ENCODE measurements around the gene MRGPRF. TPM values are rescaled to one million over a fixed set of nuclear protein-coding genes. Genes with fewer than 3 reads are reported as not detected.

The MRGPRF gene
- total RNA-seq, 6 experiments from 2014 or later: 51.4 to 74.9 (median 63.9) TPM

DNA sequence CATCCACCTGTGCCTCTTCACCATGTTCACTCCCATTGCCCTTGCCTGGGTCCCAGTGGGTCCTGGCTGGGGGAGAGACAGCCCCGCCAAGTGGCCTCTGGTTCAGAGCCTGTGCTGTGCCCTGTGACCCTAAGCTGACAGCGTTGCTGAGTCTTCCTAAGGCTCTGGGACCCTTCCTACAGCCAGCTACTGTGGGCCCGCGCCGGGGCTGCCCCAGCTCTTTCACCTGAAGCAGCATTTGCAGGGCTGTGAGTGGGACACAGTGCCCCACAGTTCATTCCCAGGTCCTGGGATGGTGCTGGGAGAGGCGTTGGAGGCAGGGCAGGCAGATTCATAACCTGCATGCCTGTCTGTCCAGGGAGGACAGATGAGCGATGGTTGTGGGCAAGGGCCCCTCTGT is 46.4 kb upstream of the MRGPRF start:
- H3K4me1 Mint-ChIP-seq (ENCODE audit: low read depth): no peaks in the 10 kb centered on the region
- no peak overlapping the region for H3K4me3 Mint-ChIP-seq
- DNase-seq: no peak
- H3K9me3 Mint-ChIP-seq: no peaks in the 10 kb centered on the region
- H3K36me3 Mint-ChIP-seq (ENCODE audit: low read depth): no peaks in the 10 kb centered on the region
- TF ChIP-seq, protein P1, sequence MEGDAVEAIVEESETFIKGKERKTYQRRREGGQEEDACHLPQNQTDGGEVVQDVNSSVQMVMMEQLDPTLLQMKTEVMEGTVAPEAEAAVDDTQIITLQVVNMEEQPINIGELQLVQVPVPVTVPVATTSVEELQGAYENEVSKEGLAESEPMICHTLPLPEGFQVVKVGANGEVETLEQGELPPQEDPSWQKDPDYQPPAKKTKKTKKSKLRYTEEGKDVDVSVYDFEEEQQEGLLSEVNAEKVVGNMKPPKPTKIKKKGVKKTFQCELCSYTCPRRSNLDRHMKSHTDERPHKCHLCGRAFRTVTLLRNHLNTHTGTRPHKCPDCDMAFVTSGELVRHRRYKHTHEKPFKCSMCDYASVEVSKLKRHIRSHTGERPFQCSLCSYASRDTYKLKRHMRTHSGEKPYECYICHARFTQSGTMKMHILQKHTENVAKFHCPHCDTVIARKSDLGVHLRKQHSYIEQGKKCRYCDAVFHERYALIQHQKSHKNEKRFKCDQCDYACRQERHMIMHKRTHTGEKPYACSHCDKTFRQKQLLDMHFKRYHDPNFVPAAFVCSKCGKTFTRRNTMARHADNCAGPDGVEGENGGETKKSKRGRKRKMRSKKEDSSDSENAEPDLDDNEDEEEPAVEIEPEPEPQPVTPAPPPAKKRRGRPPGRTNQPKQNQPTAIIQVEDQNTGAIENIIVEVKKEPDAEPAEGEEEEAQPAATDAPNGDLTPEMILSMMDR (IDR thresholded peaks at IDR 0.05): no peak
- no peak overlapping the region for H3K27ac Mint-ChIP-seq
- no peaks in the 10 kb centered on the region for H3K27me3 Mint-ChIP-seq (ENCODE audit: insufficient read depth)

DNA sequence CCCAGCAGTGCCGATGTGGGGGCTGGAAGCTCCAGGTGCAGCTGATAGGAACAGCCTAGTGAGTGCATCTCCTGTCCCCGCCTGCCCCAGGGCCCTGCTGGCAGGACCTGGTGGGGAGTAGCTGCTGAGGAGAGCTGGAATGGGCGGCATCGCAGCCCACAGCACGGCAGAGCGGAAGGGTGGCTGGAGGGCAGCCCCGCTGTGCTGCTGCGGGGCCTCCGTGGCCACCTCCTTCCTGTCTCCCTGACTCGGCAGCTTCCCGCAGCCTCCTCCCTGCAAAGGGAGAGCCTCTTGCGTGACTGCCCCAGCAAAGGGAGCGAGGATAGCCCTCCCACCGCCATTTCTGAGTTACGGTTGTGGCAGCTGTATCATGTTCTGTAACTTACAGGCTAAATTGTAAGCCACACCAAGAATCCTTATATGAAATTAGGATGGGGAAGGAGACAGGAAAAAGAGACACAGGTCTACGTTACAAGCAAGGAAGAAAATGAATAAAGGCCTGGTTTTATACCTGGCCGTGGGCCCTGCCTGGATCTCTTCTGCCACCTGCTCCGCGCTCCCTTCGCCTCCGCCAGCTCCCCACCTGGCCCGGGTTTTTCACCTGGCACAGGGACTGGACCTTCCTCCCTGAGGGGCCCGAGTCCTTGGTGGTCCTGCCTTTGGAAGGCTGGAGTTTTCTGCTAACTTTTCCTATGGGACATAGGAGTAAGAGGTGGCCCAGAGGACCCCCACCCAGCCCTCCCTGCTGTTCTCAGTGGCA is 45.6 kb upstream of the MRGPRF start:
- no peak for DNase-seq
- no peak overlapping the region for H3K27ac Mint-ChIP-seq
- no peaks in the 10 kb centered on the region for H3K9me3 Mint-ChIP-seq
- no peaks in the 10 kb centered on the region for H3K27me3 Mint-ChIP-seq (ENCODE audit: insufficient read depth)
- H3K4me3 Mint-ChIP-seq: no peak overlapping the region
- TF ChIP-seq, protein P1 (IDR thresholded peaks at IDR 0.05): no peak
- no peaks in the 10 kb centered on the region for H3K4me1 Mint-ChIP-seq (ENCODE audit: low read depth)
- H3K36me3 Mint-ChIP-seq (ENCODE audit: low read depth): no peaks in the 10 kb centered on the region

DNA sequence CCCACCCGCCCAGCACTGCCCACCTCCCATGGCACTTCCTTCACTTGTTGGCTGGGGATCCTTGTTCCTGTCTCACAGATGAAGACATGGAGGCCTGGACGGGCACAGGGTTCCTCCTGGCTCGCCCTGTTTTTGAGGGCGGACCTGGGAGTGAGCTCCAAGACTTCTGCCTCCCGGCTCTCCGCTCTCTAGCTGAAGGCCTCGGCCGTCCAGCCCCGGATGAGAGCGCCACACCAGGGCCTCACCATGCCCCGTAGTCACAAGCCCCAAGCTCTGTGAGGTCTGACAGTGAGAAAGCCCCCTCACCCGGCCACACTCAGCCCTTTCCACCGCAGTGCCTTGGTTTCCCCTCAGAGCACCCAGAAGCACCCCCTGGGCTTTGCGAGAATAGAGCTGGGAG is 44.8 kb upstream of the MRGPRF start:
- Mint-ChIP-seq H3K27me3 (ENCODE audit: insufficient read depth) (no peaks in the 10 kb centered on the region), H3K9me3 (no peaks in the 10 kb centered on the region), H3K4me1 (ENCODE audit: low read depth) (no peaks in the 10 kb centered on the region), H3K36me3 (ENCODE audit: low read depth) (no peaks in the 10 kb centered on the region), H3K4me3 (no peak overlapping the region), H3K27ac (no peak overlapping the region)
- DNase-seq: no peak
- TF ChIP-seq, protein P1 (IDR thresholded peaks at IDR 0.05): no peak

DNA sequence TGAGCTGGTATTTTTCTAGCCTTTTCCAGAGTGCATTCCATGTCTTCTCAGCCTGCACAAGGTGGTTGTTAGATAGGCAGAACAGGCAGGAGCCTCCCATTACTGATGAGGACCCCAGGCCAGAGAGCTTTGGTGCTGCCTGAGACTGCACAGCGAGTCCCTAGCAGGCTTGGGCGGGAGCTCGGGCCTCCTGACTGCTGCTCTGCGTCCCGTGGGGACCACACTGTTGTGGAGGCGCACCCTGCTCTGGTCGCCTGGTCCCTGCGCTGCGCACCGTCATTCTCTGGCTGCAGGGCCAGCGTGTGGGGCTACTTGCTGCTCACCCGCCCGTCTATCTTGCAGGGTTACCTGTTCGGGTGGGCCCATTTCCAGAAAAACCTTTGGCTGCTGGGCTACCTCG is 44.2 kb upstream of the MRGPRF start:
- Mint-ChIP-seq H3K27me3 (ENCODE audit: insufficient read depth) (no peaks in the 10 kb centered on the region), H3K4me3 (no peak overlapping the region), H3K27ac (no peak overlapping the region), H3K36me3 (ENCODE audit: low read depth) (no peaks in the 10 kb centered on the region), H3K9me3 (no peaks in the 10 kb centered on the region), H3K4me1 (ENCODE audit: low read depth) (peaks cover 3% of the 10 kb centered on the region; the same call in 1 of the 2 replicates)
- TF ChIP-seq, protein P1 (IDR thresholded peaks at IDR 0.05): no peak
- DNase-seq: no peak

DNA sequence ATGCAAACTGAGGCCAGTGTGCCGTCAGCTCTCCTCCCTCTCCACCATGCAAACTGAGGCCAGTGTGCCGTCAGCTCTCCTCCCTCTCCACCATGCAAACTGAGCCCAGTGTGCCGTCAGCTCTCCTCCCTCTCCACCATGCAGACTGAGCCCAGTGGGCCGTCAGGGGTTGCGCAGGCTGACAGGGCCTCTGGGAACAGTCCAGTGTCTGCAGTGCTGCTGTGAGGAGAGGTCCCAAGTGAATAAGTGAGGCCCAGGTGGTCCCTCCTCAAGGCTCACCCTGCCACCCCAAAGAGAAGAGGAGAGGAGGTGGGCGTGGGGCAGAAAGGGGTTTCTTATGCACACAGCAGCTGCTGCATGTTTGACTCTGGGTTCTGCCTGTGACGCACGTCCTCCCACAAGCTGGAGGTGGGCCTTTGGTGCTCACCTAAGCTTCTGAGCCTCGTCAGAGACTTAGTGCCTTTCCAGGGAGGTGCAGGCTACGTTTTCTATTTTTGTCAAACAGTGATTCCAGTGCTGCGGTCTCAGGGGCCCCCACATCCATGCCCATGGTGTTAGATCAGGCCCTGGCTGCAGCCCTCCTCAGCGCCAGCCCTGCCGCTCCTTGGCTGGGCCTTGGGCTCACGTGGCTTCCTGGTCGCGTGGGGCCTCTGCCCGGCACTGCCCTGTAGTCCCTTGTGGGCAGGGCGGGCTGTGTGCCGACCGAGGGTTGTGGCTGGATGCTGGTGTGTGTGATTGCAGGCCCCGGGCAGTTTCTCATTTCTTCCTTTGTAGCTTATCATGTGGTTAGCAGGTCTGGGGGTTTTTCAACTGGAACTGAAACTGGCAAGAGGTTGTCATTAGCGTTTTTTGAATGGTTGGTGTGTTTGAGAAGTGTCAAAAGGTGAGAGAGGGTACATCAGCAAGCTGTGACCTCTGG is 42.8 kb upstream of the MRGPRF start:
- no peaks in the 10 kb centered on the region for H3K36me3 Mint-ChIP-seq (ENCODE audit: low read depth)
- DNase-seq: no peak
- H3K9me3 Mint-ChIP-seq: no peaks in the 10 kb centered on the region
- no peak overlapping the region for H3K4me3 Mint-ChIP-seq
- H3K27me3 Mint-ChIP-seq (ENCODE audit: insufficient read depth): peaks cover 4% of the 10 kb centered on the region; the same call in 1 of the 2 replicates
- TF ChIP-seq, protein P1 (IDR thresholded peaks at IDR 0.05): no peak
- peaks cover 17% of the 10 kb centered on the region for H3K4me1 Mint-ChIP-seq (ENCODE audit: low read depth)
- H3K27ac Mint-ChIP-seq: no peak overlapping the region

Data from HFFc6 (cell line).